Fibroblast of skin of left quadriceps (primary cell): ENCODE measurements around the gene PHF12.
"Not testable (repeated sequence)": the region's sequence is repeated elsewhere in the genome, so short reads cannot be mapped to it uniquely, and the experiment has no call there.

Experiments
- DNase-seq, 2 experiments: peaks; one replicate each; pipeline ENCODE4 v3.0.0-alpha.2; 2013; ENCODE audit warnings: low read depth in 2 of 2

PHF12 gene

GRCh38 chr17:28934508-28934907, 16.8 kb downstream of the PHF12 start:
- DNase-seq: not testable (repeated sequence)

- no peak for DNase-seq
These were observed 21.5 kb downstream of the PHF12 start for GRCh38 chr17:28929787-28930186.

GRCh38 chr17:28928061-28928460, 23.3 kb downstream of the PHF12 start:
- DNase-seq: no peak

- no peak for DNase-seq
These were observed 24.5 kb downstream of the PHF12 start for GRCh38 chr17:28926786-28927185.

GRCh38 chr17:28926366-28926765, 25.0 kb downstream of the PHF12 start:
- DNase-seq: no peak

GRCh38 chr17:28925912-28926365, 25.4 kb downstream of the PHF12 start:
- DNase-seq: peak; percentile 63 to 65

GRCh38 chr17:28920201-28920600, 31.1 kb downstream of the PHF12 start:
- no peak for DNase-seq

- no peak for DNase-seq
These were observed 33.0 kb downstream of the PHF12 start for GRCh38 chr17:28918295-28918694.

GRCh38 chr17:28917465-28917864, 33.9 kb downstream of the PHF12 start:
- DNase-seq: no peak

GRCh38 chr17:28917029-28917428, 34.3 kb downstream of the PHF12 start:
- no peak for DNase-seq

- DNase-seq: no peak
These were observed 34.9 kb downstream of the PHF12 start for GRCh38 chr17:28916302-28916934.

GRCh38 chr17:28912938-28913333, 38.4 kb downstream of the PHF12 start:
- no peak for DNase-seq

- no peak for DNase-seq
These were observed 38.9 kb downstream of the PHF12 start for GRCh38 chr17:28912281-28912937.

GRCh38 chr17:28911411-28912045, 39.8 kb downstream of the PHF12 start:
- no peak for DNase-seq

GRCh38 chr17:28910534-28910933, 40.8 kb downstream of the PHF12 start:
- no peak for DNase-seq

- DNase-seq: peak; percentile 29
These were observed 42.6 kb downstream of the PHF12 start for GRCh38 chr17:28908640-28909167.

GRCh38 chr17:28907709-28908475, 43.4 kb downstream of the PHF12 start:
- DNase-seq: no peak

- no peak for DNase-seq
These were observed 44.4 kb downstream of the PHF12 start for GRCh38 chr17:28906706-28907438.

GRCh38 chr17:28906276-28906675, 45.0 kb downstream of the PHF12 start:
- DNase-seq: no peak

GRCh38 chr17:28904800-28905199, 46.5 kb downstream of the PHF12 start:
- no peak for DNase-seq

- DNase-seq: not testable (repeated sequence)
These were observed 47.8 kb downstream of the PHF12 start for GRCh38 chr17:28903546-28903841.
